Kidney tubule cell (primary cell): ENCODE measurements around the gene TSEN54.
"Not testable (repeated sequence)": the region's sequence is repeated elsewhere in the genome, so short reads cannot be mapped to it uniquely, and the experiment has no call there.

ENCODE experiments used
- DNase-seq: peaks from one replicate; pipeline ENCODE4 v3.0.0-alpha.2; 2018; ENCODE audit warnings: low spot score

Gene TSEN54

GRCh38 chr17:75518201-75518600, 1.9 kb downstream of the TSEN54 start:
- DNase-seq, result no peak

- DNase-seq, result no peak
Observed at GRCh38 chr17:75518983-75519537, 2.7 kb downstream of the TSEN54 start.

GRCh38 chr17:75520413-75520812, 4.1 kb downstream of the TSEN54 start:
- DNase-seq, result not testable (repeated sequence)

GRCh38 chr17:75521290-75521689, 5.0 kb downstream of the TSEN54 start:
- DNase-seq, result no peak

GRCh38 chr17:75521951-75522727, 5.8 kb downstream of the TSEN54 start:
- DNase-seq, result no peak

GRCh38 chr17:75523647-75524046, 7.3 kb downstream of the TSEN54 start:
- no peak for DNase-seq

GRCh38 chr17:75524269-75524969, 8.1 kb downstream of the TSEN54 start:
- no peak for DNase-seq

- DNase-seq, result peak; percentile 94
Observed at GRCh38 chr17:75524970-75525805, 8.9 kb downstream of the TSEN54 start, which contains the start of gene LLGL2. TSS of gene LLGL2 (plus strand) at chr17:75525697. CDS start at chr17:75543427, 17,730 bp downstream.

- DNase-seq, result peak; percentile 37
Observed at GRCh38 chr17:75525806-75526554, 9.7 kb downstream of the TSEN54 start.

GRCh38 chr17:75526555-75527270, 10.4 kb downstream of the TSEN54 start:
- DNase-seq, result peak; percentile 20

GRCh38 chr17:75530837-75531720, 14.8 kb downstream of the TSEN54 start:
- no peak for DNase-seq

GRCh38 chr17:75531721-75532072, 15.4 kb downstream of the TSEN54 start:
- DNase-seq, result peak; percentile 84

GRCh38 chr17:75535119-75535537, 18.8 kb downstream of the TSEN54 start:
- no peak for DNase-seq

GRCh38 chr17:75535871-75536270, 19.5 kb downstream of the TSEN54 start:
- no peak for DNase-seq

GRCh38 chr17:75536366-75536765, 20.0 kb downstream of the TSEN54 start:
- DNase-seq, result no peak

- no peak for DNase-seq
Observed at GRCh38 chr17:75539967-75540729, 23.8 kb downstream of the TSEN54 start.

- DNase-seq, result no peak
Observed at GRCh38 chr17:75540923-75541503, 24.7 kb downstream of the TSEN54 start.

GRCh38 chr17:75542229-75542628, 25.9 kb downstream of the TSEN54 start:
- no peak for DNase-seq
